Thoracic aorta (tissue), 2 donors: ENCODE measurements around the gene GRB10. TPM values are rescaled to one million over a fixed set of nuclear protein-coding genes. Genes with fewer than 3 reads are reported as not detected.

Experiments
- ATAC-seq: fragments of 150-250 bp; one replicate; pipeline ENCODE4 v1.8.0; 2017; ENCODE audit warnings: low read depth; ENCODE audit not compliant: insufficient number of reproducible peaks, low FRiP score
- DNase-seq: peaks from one replicate; pipeline ENCODE4 v3.0.0-alpha.2; 2020; ENCODE audit warnings: low spot score
- H3K27ac ChIP-seq, 2 donors: fragments of 200-600 bp; sonication (generic); 1 replicate in 1 of 2; 2 replicates in 1 of 2; pipeline ENCODE4 v1.5.1; 2016; ENCODE audit warnings: mild to moderate bottlenecking in 2 of 2, moderate library complexity in 2 of 2
- H3K27me3 ChIP-seq: fragments of 200-600 bp; sonication (generic); replicated peaks from 2 replicates; pipeline ENCODE4 v1.6.0; 2016; ENCODE audit warnings: mild to moderate bottlenecking; ENCODE audit not compliant: insufficient read depth
- H3K36me3 ChIP-seq: fragments of 200-600 bp; sonication (generic); one replicate; pipeline ENCODE4 v1.5.1; 2016
- H3K4me1 ChIP-seq, 2 donors: fragments of 200-600 bp; sonication (generic); 1 replicate in 1 of 2; 2 replicates in 1 of 2; pipeline versions ENCODE4 v1.5.1 to v1.6.0; 2016; ENCODE audit warnings: low read depth in 2 of 2, mild to moderate bottlenecking in 1 of 2; ENCODE audit not compliant: control insufficient read depth in 1 of 2
- H3K4me3 ChIP-seq: fragments of 200-600 bp; sonication (generic); 2 replicates; pipeline ENCODE4 v1.5.1; 2016; ENCODE audit warnings: mild to moderate bottlenecking
- H3K9me3 ChIP-seq: fragments of 200-600 bp; sonication (generic); 2 replicates; pipeline ENCODE4 v1.5.1; 2016
- total RNA-seq, 2 donors: library from RNA; depleted of rRNA; stranded (reverse); fragments of >200 nt; gene quantifications; one replicate each; pipeline versions ENCODE4 v1.1.0 to v1.2.3, GENCODE V29; 2016
- TF ChIP-seq, protein P1 (sequence below): fragments of 200-600 bp; sonication (generic); IDR thresholded peaks from one replicate; pipeline ENCODE4 v1.5.1; 2019; ENCODE audit warnings: antibody characterized with exemption

GRB10 gene
- total RNA-seq, 2 donors from 2014 or later = 59.2 to 104 TPM

DNA sequence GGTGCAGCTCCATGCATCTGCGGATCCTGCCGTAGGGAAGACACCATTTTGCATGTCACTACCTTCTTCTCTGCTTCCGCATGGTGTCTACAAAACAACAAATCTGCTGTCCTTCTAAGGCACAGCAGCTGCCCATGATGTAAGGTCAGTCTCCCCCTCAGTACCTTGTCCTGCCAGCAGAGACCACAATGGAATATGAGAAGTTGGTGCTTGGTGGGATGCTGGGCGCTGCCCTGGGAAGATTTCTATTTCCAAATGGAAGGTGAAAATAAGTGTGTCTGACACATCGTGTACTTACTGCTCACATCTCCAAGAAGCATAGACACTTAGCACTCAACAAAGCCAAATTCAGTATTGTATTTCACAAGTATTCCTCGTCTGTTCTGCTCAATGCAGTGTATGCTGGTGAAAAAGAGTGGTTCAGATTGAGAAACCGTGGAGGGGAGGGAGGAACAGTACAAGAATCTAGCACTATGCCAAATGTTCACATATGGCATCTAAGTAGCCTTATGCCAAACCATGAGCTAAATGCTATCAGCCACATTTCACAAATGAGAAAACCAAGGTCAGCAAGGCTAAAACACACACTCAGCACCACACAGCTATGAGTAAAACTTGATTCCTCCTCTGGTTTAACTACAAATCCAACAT is 95.0 kb downstream of the GRB10 start:
- Histone ChIP-seq H3K4me3 (no peak overlapping the region), H3K4me1 (peaks cover 8 to 17% of the 10 kb centered on the region in 2 donors), H3K27ac (no peak overlapping the region), H3K27me3 (no peaks in the 10 kb centered on the region), H3K36me3 (no peaks in the 10 kb centered on the region), H3K9me3 (no peaks in the 10 kb centered on the region)
- TF ChIP-seq, protein P1, sequence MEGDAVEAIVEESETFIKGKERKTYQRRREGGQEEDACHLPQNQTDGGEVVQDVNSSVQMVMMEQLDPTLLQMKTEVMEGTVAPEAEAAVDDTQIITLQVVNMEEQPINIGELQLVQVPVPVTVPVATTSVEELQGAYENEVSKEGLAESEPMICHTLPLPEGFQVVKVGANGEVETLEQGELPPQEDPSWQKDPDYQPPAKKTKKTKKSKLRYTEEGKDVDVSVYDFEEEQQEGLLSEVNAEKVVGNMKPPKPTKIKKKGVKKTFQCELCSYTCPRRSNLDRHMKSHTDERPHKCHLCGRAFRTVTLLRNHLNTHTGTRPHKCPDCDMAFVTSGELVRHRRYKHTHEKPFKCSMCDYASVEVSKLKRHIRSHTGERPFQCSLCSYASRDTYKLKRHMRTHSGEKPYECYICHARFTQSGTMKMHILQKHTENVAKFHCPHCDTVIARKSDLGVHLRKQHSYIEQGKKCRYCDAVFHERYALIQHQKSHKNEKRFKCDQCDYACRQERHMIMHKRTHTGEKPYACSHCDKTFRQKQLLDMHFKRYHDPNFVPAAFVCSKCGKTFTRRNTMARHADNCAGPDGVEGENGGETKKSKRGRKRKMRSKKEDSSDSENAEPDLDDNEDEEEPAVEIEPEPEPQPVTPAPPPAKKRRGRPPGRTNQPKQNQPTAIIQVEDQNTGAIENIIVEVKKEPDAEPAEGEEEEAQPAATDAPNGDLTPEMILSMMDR = no peak
- ATAC-seq = no peak
- no peak for DNase-seq

DNA sequence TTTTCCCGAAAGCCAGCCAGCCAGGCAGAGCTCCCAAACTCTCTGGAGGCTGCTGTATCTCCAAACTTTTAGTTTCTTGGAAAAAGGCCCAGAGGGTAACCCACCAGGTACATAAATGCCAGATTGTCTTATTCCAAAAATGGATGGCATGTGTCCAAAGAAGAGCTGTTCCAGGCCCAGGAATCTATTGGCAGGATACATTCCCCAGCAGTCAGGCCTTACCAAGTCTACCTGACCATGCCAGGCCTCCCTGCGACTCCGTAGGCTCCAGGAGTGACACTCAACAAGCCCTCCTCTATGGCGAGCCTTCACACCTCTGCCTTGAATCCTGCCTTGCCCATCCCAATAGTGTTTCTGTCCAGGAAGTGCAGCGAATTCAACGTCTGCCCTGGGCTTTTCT is 95.6 kb downstream of the GRB10 start:
- Histone ChIP-seq H3K4me1 (peaks cover 11 to 17% of the 10 kb centered on the region in 2 donors), H3K4me3 (no peak overlapping the region), H3K9me3 (no peaks in the 10 kb centered on the region), H3K27ac (no peak overlapping the region), H3K36me3 (no peaks in the 10 kb centered on the region), H3K27me3 (no peaks in the 10 kb centered on the region)
- DNase-seq (no peak), ATAC-seq (no peak)
- TF ChIP-seq, protein P1 = no peak

DNA sequence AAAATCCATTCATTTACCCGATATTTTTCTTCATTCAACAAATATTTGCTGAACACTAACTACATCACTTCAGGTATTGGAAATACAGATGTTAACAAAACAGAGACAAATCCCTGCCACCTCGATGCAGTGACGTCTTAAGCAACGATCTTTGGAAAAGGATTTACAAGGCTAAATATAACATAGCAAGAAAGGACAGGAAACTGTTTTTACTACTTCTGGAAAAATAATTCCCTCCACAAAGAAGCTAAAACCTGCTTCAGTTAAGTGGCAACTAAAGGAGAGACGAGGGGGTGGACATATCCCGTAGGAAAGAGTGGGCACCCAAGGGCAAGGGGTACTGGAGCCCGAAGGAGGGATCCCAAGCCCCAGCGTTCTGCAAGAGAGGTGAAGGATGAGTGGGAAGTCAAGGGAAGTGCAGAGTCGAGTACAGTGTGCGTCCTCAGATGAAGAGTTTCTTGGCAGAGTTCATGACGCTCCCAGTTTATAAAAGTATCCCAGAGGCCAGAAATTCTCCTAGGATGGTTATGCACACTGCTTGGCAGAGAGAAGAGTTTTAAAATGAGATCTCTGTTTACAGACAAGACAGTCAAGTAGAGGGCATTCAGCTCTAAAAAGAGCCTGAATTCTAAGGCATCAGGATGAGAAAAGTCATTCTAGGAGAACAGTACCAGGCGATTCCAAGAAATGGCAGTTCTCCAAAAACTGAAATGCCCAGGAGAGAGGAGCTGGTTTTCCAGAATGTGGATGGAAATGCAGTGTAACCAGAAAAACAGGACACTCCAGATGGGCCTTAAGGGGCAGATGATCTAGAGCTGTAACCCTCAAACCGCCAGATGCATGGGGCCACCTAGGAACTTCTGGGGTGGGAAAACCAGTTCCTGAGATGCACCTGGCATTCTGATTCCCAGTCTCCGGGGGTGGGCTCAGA is 97.3 kb downstream of the GRB10 start:
- Histone ChIP-seq H3K27ac (no peak overlapping the region), H3K9me3 (no peaks in the 10 kb centered on the region), H3K4me3 (no peak overlapping the region), H3K27me3 (no peaks in the 10 kb centered on the region), H3K36me3 (no peaks in the 10 kb centered on the region), H3K4me1 (peaks cover 17 to 23% of the 10 kb centered on the region in 2 donors)
- no peak for DNase-seq
- TF ChIP-seq, protein P1 = no peak
- ATAC-seq = no peak

DNA sequence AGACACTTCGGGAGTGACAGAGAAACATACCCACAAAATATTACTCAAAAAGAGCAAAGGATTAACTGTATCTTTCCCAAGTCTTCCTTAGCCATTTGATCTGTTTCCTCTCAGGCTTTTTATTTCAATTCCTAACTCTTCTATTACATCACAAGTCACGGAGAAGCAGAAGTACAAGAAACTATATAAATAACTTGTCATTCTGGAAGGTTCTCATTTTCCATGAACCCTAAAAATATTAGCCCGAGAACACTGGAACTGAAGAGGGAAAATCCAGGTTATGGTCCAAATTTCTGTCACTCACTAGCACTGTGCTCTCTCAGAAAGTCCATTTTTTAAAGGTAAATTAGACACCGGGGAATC is 98.0 kb downstream of the GRB10 start:
- H3K9me3 ChIP-seq = no peaks in the 10 kb centered on the region
- no peak overlapping the region for H3K27ac ChIP-seq
- DNase-seq (no peak), ATAC-seq (no peak)
- H3K4me1 ChIP-seq = peaks cover 17 to 23% of the 10 kb centered on the region in 2 donors
- no peaks in the 10 kb centered on the region for H3K27me3 ChIP-seq
- no peaks in the 10 kb centered on the region for H3K36me3 ChIP-seq
- TF ChIP-seq, protein P1 = no peak
- no peak overlapping the region for H3K4me3 ChIP-seq

DNA sequence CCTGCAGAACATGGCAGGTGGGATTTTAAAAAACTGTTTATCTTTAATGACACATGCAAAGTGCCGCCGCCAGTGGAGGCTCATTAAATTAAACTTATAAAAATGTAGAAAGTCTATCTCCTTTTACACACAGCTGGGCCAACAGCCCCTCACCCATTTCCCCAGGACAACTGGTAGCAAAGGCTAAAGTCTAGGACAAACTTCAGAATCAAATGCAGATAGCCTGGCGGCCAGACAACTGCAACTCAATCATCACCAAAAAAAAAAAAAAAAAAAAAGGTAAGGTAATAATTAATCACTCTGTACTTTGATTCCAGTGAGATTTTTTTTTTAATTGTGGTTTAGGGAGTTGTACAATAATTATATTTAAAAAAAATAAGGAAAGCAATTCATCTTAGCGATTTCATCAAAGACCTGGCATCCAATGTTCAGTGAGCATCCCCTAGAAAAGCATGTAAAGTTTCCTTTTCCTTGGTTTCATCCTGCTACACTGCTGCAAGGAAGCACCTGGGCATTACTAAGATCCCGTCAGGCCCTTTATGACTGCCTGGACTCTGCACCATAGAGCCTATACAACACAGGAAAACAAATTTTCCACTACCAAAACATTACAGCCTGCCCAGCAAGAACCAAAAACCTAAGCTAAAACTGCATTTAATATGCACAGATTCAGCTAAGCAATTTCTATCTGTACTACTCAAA is 98.5 kb downstream of the GRB10 start:
- no peaks in the 10 kb centered on the region for H3K27me3 ChIP-seq
- peaks cover 17 to 23% of the 10 kb centered on the region in 2 donors for H3K4me1 ChIP-seq
- no peak overlapping the region for H3K27ac ChIP-seq
- no peak overlapping the region for H3K4me3 ChIP-seq
- TF ChIP-seq, protein P1 = no peak
- no peak for ATAC-seq
- no peaks in the 10 kb centered on the region for H3K36me3 ChIP-seq
- no peak for DNase-seq
- H3K9me3 ChIP-seq = no peaks in the 10 kb centered on the region
